ENCODE measurements around the gene MET. TPM values are rescaled to one million over a fixed set of nuclear protein-coding genes. Genes with fewer than 3 reads are reported as not detected.
"Not testable (repeated sequence)": the region's sequence is repeated elsewhere in the genome, so short reads cannot be mapped to it uniquely, and the experiment has no call there.

The MET gene
- total RNA-seq, 2 donors from 2014 or later: 15.7 to 26.8 TPM

- DNase-seq (ENCODE audit: low spot score); intact Hi-C loops (cut with DNase I): not testable (repeated sequence)
These were observed 141.4 kb downstream of the MET start for GRCh38 chr7:116813371-116813770.

GRCh38 chr7:116815041-116815440 lies 143.0 kb downstream of the MET start:
- intact Hi-C loops (cut with DNase I): no loop called here

GRCh38 chr7:116820149-116820548 lies 148.2 kb downstream of the MET start:
- DNase-seq (ENCODE audit: low spot score): no peak
- intact Hi-C loops (cut with DNase I): no loop called here

More at GRCh38 chr7:116815041-116815440, 143.0 kb downstream of the MET start:
- DNase-seq (ENCODE audit: low spot score): no peak

GRCh38 chr7:116821647-116822046 lies 149.7 kb downstream of the MET start:
- intact Hi-C loops (cut with DNase I); DNase-seq (ENCODE audit: low spot score): not testable (repeated sequence)

- no peak for DNase-seq (ENCODE audit: low spot score)
- intact Hi-C loops (cut with DNase I): no loop called here
These were observed 152.5 kb downstream of the MET start for GRCh38 chr7:116824449-116824848.

GRCh38 chr7:116828281-116828680 lies 156.3 kb downstream of the MET start:
- intact Hi-C loops (cut with DNase I): no loop called here
- DNase-seq (ENCODE audit: low spot score): no peak

GRCh38 chr7:116829041-116829440 lies 157.0 kb downstream of the MET start:
- intact Hi-C loops (cut with DNase I): no loop called here
- DNase-seq (ENCODE audit: low spot score): no peak

- intact Hi-C loops (cut with DNase I): no loop called here
- DNase-seq (ENCODE audit: low spot score): no peak
These were observed 157.5 kb downstream of the MET start for GRCh38 chr7:116829493-116829892.

GRCh38 chr7:116832692-116833091 lies 160.7 kb downstream of the MET start:
- no peak for DNase-seq (ENCODE audit: low spot score)
- intact Hi-C loops (cut with DNase I): no loop called here

GRCh38 chr7:116834815-116835504 lies 163.0 kb downstream of the MET start:
- intact Hi-C loops (cut with DNase I): no loop called here
- DNase-seq (ENCODE audit: low spot score): no peak

- DNase-seq (ENCODE audit: low spot score): no peak
- intact Hi-C loops (cut with DNase I): no loop called here
These were observed 164.1 kb downstream of the MET start for GRCh38 chr7:116836048-116836447.

GRCh38 chr7:116836911-116837310 lies 164.9 kb downstream of the MET start:
- intact Hi-C loops (cut with DNase I): no loop called here
- DNase-seq (ENCODE audit: low spot score): no peak

- no peak for DNase-seq (ENCODE audit: low spot score)
- intact Hi-C loops (cut with DNase I): no loop called here
These were observed 165.6 kb downstream of the MET start for GRCh38 chr7:116837586-116837985.

GRCh38 chr7:116840256-116840655 lies 168.3 kb downstream of the MET start:
- DNase-seq (ENCODE audit: low spot score): no peak
- intact Hi-C loops (cut with DNase I): no loop called here

- DNase-seq (ENCODE audit: low spot score): no peak
- intact Hi-C loops (cut with DNase I): no loop called here
These were observed 170.4 kb downstream of the MET start for GRCh38 chr7:116842371-116842770.

GRCh38 chr7:116843378-116843777 lies 171.4 kb downstream of the MET start:
- intact Hi-C loops (cut with DNase I): no loop called here
- no peak for DNase-seq (ENCODE audit: low spot score)

Other genes starting within 250 kb of the MET start
- 100 to 1,000 TPM in 1 of 2 donors, 10 to 100 TPM in 1; 81.9 to 102 TPM for gene CAV2, start 172.5 kb upstream of the MET start, total RNA-seq
- 100 to 1,000 TPM; 226 to 291 TPM for gene CAV1, start 147.2 kb upstream of the MET start, total RNA-seq
- 100 to 1,000 TPM; 373 to 402 TPM for gene CAPZA2, start 190.4 kb downstream of the MET start, total RNA-seq

All from posterior vena cava (tissue), 2 donors.